Right atrium auricular region (tissue), 2 donors: ENCODE measurements around the gene NDUFS8. TPM values are rescaled to one million over a fixed set of nuclear protein-coding genes. Genes with fewer than 3 reads are reported as not detected.
A peak's percentile ranks its signal among the peaks of the same experiment; 100 is the strongest.

ENCODE experiments used
- DNase-seq: peaks from one replicate; pipeline ENCODE4 v3.0.0-alpha.2; 2019; ENCODE audit warnings: low spot score
- H3K27ac ChIP-seq, 2 donors: fragments of 200-600 bp; sonication (generic); 1 replicate in 1 of 2; 2 replicates in 1 of 2; pipeline ENCODE4 v1.5.1; 2016 to 2019
- H3K27me3 ChIP-seq, 2 donors: fragments of 200-600 bp; sonication (generic); one replicate each; pipeline versions ENCODE4 v1.5.1 to v1.6.0; 2017 to 2019
- H3K36me3 ChIP-seq: fragments of 200-600 bp; sonication (generic); one replicate; pipeline ENCODE4 v1.5.1; 2016
- H3K4me1 ChIP-seq, 2 donors: fragments of 200-600 bp; sonication (generic); one replicate each; pipeline versions ENCODE4 v1.5.1 to v1.6.0; 2017 to 2019
- H3K4me3 ChIP-seq, 2 donors: fragments of 200-600 bp; sonication (generic); 1 replicate in 1 of 2; 2 replicates in 1 of 2; pipeline ENCODE4 v1.5.1; 2017 to 2019; ENCODE audit warnings: mild to moderate bottlenecking in 1 of 2, moderate library complexity in 1 of 2
- H3K9me3 ChIP-seq, 2 donors: fragments of 200-600 bp; sonication (generic); one replicate each; pipeline ENCODE4 v1.5.1; 2019
- total RNA-seq, 2 donors: library from RNA; depleted of rRNA; stranded (reverse); fragments of >200 nt; gene quantifications; one replicate each; pipeline ENCODE4 v1.1.0, GENCODE V29; 2016
- TF ChIP-seq, protein P1 (sequence below), 2 donors: fragments of 200-600 bp; sonication (generic); IDR thresholded peaks; one replicate each; pipeline ENCODE4 v1.5.1; 2019; ENCODE audit warnings: antibody characterized with exemption in 2 of 2

Gene NDUFS8
- total RNA-seq, 2 donors from 2014 or later: 436 to 568 TPM

DNA sequence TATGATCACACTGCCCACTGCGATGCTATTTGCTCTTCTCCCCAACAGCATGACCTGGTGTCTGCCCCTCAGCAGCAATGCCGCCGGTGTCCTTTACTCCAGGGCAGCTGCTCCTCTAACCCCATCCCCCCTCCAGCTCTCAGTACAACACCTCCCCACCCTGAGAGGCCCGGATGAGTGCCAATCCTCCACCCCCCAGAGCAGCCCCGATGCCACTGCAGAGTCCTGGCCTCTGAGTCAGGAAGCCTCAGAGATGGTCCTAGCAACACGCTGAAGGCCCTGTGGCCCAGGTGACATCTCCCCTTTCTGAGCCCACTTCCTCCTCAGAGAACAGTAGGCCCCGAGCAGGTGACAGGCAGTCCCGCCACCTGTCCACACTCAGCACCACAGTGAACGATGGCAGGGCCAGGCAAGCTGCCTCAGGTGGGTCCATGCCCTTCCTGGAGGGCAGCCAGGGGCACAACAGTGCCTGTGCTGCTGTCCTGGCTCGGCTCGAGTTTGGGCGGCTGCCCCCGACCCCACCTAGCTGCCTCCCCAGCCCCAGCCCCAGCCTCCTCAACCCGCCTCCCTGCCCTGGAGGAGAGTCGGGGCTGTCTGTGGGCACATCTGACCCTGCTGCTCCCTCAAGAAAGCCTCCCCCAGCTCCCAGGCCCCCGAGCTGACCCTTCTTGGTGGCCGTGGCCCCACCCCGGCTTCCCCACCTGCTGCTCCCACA, 3.9 kb upstream of the NDUFS8 start:
- H3K27ac ChIP-seq: no peak overlapping the region
- H3K36me3 ChIP-seq: no peaks in the 10 kb centered on the region

DNA sequence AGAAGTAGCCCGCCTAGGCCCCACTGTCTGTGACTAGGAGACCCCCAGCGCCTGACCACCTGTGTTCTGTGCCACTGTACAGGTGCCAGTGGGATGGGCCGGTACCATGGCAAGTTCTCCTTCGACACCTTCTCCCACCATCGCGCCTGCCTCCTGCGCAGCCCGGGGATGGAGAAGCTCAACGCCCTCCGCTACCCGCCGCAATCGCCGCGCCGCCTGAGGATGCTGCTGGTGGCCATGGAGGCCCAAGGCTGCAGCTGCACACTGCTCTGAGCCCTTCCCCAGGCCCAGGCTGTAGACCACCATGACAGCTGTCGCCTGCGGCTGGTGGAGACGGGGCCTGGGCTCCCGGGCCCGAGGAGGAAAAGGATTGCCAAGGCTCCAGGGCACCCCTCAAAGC, 2.8 kb upstream of the NDUFS8 start:
- H3K4me1 ChIP-seq: peaks cover 0 to 26% of the 10 kb centered on the region in 2 donors

More for the DNA sequence above, 3.9 kb upstream of the NDUFS8 start:
- no peak for DNase-seq
- Histone ChIP-seq H3K27me3 (no peaks in the 10 kb centered on the region), H3K4me3 (no peak overlapping the region), H3K4me1 (peaks cover 0 to 14% of the 10 kb centered on the region in 2 donors), H3K9me3 (peaks cover 0 to 7% of the 10 kb centered on the region in 2 donors)
- TF ChIP-seq, protein P1, sequence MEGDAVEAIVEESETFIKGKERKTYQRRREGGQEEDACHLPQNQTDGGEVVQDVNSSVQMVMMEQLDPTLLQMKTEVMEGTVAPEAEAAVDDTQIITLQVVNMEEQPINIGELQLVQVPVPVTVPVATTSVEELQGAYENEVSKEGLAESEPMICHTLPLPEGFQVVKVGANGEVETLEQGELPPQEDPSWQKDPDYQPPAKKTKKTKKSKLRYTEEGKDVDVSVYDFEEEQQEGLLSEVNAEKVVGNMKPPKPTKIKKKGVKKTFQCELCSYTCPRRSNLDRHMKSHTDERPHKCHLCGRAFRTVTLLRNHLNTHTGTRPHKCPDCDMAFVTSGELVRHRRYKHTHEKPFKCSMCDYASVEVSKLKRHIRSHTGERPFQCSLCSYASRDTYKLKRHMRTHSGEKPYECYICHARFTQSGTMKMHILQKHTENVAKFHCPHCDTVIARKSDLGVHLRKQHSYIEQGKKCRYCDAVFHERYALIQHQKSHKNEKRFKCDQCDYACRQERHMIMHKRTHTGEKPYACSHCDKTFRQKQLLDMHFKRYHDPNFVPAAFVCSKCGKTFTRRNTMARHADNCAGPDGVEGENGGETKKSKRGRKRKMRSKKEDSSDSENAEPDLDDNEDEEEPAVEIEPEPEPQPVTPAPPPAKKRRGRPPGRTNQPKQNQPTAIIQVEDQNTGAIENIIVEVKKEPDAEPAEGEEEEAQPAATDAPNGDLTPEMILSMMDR (IDR thresholded peaks at IDR 0.05): no peak

DNA sequence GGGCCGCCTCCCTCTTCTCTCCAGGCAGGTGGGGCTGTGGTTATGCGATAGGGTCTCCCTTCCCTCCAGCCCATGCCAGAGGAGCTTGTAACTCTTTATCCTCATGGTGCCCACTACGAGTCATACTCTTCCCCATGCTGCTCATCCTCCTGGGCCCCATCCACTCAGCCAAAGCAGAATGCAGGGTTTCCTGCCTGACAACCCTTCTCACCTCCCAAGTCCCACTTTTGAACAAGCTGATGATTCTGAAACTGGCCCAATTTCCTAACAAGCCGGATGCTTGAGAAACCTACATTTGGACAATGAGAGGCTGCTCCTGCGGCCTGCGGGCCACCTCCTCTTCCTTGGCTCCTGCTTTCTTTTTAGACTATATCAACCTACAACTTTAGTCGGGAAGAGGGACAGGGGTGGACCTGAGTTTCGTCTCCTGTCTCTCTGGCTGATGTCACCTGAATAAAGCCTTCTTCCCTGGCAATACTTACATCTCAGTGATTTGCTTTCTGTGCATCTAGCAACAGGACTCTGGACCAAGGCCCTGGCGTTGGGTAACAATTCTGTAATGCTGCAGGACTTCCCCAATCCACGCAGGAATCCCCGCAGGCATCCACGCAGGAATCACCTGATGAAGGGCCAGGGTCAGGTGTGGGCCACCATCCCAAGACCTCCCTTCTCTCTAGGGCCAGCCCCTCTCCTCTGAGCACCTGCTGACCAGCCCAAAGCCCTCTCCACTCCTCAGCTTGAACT, 1.5 kb upstream of the NDUFS8 start:
- Histone ChIP-seq H3K4me1 (peaks cover 0 to 37% of the 10 kb centered on the region in 2 donors), H3K4me3 (no peak overlapping the region), H3K9me3 (peaks cover 0 to 7% of the 10 kb centered on the region in 2 donors), H3K27me3 (no peaks in the 10 kb centered on the region), H3K36me3 (no peaks in the 10 kb centered on the region), H3K27ac (no peak overlapping the region)
- TF ChIP-seq, protein P1 (IDR thresholded peaks at IDR 0.05): no peak
- no peak for DNase-seq

More for the DNA sequence above, 2.8 kb upstream of the NDUFS8 start:
- DNase-seq: no peak
- Histone ChIP-seq H3K36me3 (no peaks in the 10 kb centered on the region), H3K9me3 (peaks cover 0 to 7% of the 10 kb centered on the region in 2 donors), H3K4me3 (no peak overlapping the region), H3K27ac (no peak overlapping the region), H3K27me3 (no peaks in the 10 kb centered on the region)
- TF ChIP-seq, protein P1 (IDR thresholded peaks at IDR 0.05): no peak

DNA sequence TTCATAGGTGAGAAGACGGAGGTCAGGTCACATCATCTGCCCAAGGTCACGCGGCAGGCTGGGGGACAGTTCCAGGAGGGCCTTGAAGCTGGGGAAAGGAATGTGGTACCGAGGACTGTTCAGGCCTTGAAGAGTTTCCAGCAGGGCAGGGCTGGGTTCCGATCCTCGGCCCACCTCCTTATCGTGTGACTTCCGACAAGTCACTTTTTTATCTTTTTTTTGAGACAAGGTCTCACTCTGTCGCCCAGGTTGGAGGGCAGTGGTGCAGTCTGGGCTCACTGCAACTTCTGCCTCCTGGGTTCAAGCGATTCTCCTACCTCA, 623 bp downstream of the NDUFS8 start:
- TF ChIP-seq, protein P1 (IDR thresholded peaks at IDR 0.05): no peak
- peak overlapping the region; percentile 89 to 90 for H3K27ac ChIP-seq
- peaks cover 4% of the 10 kb centered on the region for H3K36me3 ChIP-seq
- no peak for DNase-seq
- H3K27me3 ChIP-seq: no peaks in the 10 kb centered on the region
- no peaks in the 10 kb centered on the region for H3K9me3 ChIP-seq
- peak overlapping the region; percentile 67 to 74 for H3K4me3 ChIP-seq
- peaks cover 0 to 48% of the 10 kb centered on the region in 2 donors for H3K4me1 ChIP-seq

DNA sequence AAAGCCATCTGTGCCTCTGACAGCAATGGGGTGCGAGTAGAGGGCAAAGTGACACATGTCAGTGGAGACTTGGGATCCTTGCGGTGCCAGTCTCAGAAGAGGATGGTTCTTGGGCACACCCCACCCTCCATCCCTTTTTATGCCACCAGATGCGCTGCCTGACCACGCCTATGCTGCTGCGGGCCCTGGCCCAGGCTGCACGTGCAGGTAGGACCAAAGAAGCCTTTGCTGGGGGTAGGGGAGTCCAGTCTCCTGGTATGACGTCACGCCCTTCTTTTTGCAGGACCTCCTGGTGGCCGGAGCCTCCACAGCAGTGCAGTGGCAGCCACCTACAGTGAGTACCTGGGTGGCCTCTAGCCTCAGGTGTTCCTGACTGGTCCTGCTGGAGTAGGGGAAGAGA, 1.5 kb downstream of the NDUFS8 start:
- Histone ChIP-seq H3K4me3 (peak overlapping the region in 1 of 2 donors; percentile 74), H3K9me3 (no peaks in the 10 kb centered on the region), H3K27me3 (no peaks in the 10 kb centered on the region), H3K4me1 (peaks cover 0 to 57% of the 10 kb centered on the region in 2 donors), H3K27ac (peak overlapping the region; percentile 89 to 90), H3K36me3 (peaks cover 4% of the 10 kb centered on the region)
- DNase-seq: no peak
- TF ChIP-seq, protein P1 (IDR thresholded peaks at IDR 0.05): no peak
